Measurements from ENCODE around the gene FASN.

Gene FASN

DNA sequence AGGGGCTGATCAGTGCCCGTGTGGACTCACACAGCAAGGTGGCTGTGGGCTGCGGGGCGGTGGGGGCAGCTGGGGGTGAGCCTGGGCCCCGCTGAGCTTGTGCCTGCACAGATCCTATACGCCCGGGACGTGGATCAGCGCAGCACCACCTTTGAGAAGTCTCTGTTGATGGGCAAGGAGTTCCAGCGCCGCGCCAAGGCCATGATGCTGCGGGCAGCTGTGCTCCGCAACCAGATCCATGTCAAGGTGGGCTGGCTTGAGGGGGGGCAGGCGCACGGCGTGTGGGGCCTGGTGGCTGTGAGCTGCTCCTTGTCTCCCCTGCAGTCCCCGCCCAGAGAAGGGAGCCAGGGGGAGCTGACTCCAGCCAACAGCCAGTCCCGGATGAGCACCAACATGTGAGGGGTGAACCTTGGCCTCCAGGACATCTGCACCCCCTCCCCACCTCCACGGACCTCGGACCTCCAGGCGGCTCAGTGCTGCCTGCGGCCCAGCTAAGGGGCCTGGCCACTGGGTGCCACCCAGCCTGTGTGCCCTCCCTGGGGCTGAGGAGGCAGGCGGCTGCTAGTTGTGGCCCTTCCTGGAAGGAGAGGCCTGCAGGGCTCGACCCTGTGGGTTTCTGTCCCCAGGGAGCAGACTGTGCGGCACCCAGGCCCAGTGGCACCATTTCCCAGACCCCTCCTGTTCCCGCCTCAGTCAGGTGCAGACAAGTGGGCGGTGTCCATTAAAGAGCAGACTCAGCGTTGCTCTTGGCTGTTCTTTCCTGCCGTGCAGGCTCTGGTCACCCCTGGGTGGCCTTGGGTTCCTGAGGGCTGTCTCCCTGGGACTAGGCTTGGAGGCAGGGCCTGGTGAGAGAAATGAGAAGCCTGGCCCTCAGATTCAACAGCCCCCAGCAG, 41.1 kb downstream of the FASN start:
- DNase-seq (ENCODE audit: low read depth, low spot score), result no peak

DNA sequence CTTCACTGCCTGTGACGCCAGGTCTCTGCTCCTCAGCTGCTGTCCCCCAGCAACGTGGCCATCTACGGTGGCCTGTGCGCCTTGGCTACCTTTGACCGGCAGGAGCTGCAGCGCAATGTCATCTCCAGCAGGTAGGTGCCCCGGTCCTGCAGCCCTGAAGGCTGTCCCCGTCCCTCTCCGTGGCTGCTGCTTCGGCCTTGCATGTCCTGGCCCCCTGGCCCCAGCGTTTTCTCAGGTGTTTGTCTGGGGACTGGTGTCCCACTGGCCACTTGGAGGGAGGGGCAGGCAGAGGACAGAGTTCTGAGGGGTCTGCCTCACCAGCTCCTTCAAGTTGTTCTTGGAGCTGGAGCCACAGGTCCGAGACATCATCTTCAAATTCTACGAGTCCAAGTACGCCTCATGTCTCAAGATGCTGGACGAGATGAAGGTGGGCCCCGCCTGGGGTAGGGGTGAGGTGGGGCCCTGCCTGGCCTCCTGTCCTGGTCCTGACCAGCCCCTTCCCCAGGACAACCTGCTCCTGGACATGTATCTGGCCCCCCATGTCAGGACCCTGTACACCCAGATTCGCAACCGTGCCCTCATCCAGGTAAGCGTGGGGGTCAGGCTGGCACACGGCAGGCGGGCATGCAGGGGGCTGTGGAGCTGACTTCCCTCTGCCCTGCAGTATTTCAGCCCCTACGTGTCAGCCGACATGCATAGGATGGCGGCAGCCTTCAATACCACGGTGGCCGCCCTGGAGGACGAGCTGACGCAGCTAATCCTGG, 41.9 kb downstream of the FASN start:
- DNase-seq (ENCODE audit: low read depth, low spot score), result no peak

GRCh38 chr17:82055023-82055964, 42.7 kb downstream of the FASN start:
- DNase-seq (ENCODE audit: low read depth, low spot score), result no peak

DNA sequence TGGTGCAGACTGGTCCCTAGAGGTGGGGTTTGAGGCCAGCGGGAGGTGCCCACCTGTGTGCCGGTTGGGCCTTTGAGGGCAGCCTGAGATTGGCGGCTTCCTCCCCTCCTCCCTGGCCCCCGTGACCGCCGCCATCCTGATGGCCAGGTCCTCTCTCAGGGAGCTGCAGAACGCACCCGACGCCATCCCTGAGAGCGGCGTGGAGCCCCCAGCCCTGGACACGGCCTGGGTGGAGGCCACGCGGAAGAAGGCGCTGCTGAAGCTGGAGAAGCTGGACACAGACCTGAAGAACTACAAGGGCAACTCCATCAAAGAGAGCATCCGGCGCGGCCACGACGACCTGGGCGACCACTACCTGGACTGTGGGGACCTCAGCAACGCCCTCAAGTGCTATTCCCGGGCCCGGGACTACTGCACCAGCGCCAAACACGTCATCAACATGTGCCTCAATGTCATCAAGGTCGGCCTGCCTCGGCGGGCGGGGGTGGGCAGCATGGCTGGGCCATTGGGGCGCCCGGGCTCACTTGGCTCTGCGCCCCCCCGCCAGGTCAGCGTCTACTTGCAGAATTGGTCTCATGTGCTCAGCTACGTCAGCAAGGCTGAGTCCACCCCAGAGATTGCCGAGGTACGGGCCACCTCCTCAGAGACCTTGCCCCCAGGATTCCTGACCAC, 43.5 kb downstream of the FASN start:
- no peak for DNase-seq (ENCODE audit: low read depth, low spot score)

DNA sequence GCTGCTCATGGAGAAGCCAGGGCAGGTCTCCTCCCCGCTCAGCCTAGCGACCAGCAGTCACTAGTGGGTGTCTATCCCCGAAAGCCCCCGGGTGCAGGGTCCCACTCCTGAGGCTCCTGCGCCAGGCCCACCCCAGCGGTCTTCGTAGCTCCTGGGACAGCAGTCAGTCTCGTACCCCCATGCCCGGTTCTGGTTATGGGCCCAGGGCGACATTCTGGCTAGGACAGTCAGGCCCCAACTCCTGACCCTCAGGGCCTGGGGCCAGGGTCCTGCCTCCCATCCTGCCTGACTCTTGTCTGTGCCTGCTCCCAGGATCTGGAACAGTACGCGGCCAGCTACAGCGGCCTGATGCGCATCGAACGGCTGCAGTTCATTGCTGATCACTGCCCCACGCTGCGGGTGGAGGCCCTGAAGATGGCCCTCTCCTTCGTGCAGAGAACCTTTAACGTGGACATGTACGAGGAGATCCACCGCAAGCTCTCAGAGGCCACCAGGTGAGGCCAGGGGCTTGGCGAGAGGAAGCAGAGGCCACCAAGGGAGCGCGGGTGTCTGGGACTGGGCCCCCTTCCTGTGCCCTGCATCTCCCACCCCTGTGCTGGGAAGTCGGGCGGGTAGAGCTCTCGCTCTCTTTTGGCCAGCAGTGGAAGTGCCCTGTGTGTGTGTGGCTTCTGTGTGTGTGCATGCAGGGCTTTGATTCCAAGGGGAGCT, 44.3 kb downstream of the FASN start:
- DNase-seq (ENCODE audit: low read depth, low spot score), result no peak

GRCh38 chr17:82053130-82053529, 44.9 kb downstream of the FASN start:
- no peak for DNase-seq (ENCODE audit: low read depth, low spot score)

- DNase-seq (ENCODE audit: low read depth, low spot score), result no peak
Observed at GRCh38 chr17:82052638-82053059, 45.4 kb downstream of the FASN start.

- no peak for DNase-seq (ENCODE audit: low read depth, low spot score)
Observed at GRCh38 chr17:82051776-82052637, 46.0 kb downstream of the FASN start, which contains the start of the genes GPS1 and RFNG. GPS1 (plus strand) TSS chr17:82051898; CDS start chr17:82051932, 34 bp downstream. RFNG (minus strand) TSS chr17:82051811; CDS start chr17:82051766, 45 bp downstream.

DNA sequence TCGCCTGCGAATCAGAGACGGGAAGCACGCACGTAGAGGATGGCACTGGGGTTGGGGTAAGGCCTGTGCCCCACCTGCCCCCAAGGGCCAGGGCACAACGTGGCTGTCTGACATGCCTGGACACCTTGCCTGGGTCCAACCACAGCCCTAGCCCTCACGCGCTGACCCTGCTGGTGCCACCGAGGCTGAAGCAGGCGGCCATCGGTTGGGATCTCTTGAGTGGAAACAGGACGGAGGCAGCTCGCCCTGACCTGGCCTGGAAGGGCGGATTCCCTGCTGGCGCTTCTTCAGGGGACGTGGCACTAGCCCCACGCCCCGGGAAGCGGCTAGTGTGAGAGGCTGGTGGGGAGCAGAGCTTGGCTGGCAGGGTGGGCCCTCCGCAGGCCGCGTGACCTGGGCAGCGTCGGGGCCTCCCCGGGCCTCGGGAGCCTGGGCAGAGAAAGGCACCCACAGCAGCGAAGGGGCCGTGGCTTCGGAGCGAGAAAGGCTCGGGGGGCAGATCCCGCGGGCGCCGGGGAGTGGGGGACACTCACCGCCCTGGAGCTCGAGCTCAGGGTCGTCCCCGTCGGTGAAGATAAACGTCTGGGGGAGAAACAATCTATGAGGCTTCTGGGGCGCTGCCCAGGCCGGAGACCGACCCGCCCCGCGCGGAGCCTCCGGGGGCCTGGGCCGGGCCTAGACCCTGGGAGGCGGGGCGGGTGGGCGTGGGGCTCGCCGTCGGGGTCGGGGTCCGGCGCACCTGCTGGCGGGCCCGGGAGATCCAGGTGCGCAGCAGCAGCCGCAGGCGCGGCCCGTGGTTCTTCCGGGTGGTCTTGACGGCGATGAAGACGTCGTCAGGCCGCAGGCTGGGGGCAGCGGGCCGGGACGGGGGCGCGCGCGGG, 47.0 kb downstream of the FASN start:
- DNase-seq (ENCODE audit: low read depth, low spot score), result no peak

DNA sequence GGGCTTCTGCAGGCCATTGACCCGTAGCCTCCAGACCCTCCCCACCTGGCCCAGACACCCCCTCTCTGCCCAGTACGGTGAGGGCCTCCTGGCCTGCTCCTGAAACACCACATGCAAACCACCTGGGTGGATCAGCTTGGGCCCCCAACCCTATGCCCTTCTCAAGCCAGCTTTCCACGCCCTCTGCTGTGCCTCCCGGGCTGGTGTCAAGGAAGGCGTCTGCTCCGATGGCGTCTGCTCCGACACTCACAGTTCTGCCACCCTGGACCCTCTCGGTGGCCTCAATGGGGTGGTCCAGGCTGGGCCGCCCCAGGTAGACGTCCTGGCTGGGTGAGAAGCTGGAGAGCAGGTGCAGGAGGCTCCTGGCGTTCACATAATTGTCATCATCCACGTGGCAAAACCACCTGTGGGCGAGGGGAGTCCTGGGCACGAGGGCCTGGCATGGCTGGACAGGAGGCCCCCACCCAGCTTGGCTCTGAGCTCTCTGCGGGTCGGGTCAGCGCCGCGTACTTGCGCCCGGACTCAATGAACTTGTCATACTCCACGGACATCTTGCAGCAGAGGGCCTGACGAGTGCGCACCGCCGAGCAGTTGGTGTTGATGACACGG, 47.8 kb downstream of the FASN start:
- no peak for DNase-seq (ENCODE audit: low read depth, low spot score)

DNA sequence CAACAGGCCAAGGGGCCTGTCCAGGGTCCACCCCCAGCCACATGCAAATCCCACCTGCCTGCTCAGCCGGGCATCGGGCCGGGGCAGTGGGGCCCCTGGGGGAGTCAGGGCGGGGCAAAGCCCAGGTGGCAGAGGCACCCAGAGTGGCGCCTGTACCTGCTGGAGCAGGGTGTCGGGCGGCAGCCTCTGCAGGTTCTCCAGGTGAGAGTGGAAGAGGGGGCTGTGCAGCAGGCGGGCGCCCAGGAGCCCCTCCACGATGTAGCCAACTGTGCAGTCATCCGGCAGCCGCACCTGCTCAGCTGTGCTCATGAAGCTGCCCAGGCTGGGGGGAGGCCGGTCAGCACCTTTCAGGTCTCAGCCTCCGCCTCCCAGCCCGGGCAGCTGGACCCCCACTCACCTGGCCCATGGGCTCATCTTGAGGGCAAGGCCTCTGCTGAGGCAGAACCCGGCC, 48.5 kb downstream of the FASN start:
- no peak for DNase-seq (ENCODE audit: low read depth, low spot score)

- no peak for DNase-seq (ENCODE audit: low read depth, low spot score)
Observed at GRCh38 chr17:82049106-82049505, 48.9 kb downstream of the FASN start.

- no peak for DNase-seq (ENCODE audit: low read depth, low spot score)
Observed at GRCh38 chr17:82048571-82048971, 49.5 kb downstream of the FASN start.

DNA sequence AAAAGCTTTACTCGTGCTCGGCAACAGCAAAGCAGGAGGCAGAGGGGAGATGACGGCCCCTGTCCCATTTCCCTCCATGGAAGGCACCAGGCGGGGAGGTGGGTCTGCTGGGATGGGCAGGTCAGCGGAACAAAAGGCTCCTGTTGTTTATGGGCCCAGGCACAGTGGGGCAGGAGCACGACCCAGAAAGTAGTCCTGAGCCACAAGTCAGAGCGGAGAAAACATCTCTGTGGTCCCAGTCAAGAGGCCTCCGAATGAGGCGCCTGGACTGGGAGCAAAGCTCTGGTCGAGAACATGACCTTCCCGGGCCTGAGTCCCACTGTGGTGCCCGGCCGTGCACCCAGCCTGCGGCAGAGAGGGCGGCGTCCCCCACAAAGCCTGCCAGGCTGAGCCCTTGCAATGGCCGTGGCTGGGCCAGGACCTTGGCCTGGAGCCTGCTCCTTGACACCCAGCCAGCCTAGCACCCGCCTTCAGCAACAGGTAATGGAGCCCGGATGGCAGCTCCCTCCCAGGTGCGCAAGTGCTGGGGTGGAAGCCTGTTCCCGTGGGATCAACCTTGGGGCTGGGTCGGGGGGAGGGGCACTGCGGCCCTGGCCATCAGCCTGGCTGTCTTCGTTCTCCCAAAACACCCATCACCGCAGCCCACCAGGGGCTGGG, 50.0 kb downstream of the FASN start:
- no peak for DNase-seq (ENCODE audit: low read depth, low spot score)

DNA sequence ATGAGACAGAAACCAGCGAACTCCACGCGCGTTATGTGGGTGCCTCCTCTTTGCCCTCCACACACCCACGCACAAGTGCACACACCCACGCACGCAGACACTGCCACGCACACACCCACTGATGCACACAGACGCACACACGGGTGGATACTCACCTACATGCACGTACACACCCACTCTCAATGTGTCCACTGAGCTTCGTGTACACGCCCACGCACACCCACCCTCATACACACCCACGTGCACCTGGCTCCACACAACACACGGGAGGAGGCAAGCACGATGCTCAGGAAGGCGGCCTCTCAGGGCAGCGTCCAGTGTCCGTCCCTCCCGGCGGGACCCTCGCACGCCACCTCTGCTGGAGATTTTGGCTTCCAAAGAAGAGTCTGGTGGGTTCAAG, 50.7 kb downstream of the FASN start:
- DNase-seq (ENCODE audit: low read depth, low spot score), result no peak

DNA sequence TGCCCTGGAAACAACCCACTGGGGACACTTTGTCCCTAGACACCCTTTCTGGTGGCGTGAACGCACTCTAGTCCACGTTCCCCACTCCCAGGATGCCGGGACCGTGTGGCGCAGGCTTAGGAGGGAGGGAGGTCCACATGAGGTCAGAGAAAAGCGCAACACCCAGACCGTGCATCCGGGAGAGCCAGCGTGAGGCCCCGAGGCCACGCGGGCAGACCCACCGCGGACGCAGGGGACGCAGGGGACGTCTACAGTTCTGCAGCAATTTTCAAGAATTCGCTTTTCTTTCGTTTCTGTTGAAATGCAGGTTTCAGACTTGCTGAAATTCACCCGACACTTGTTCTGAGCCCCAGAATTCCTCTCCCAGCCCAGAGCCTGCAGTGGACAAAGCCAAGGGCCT, 51.1 kb downstream of the FASN start:
- no peak for DNase-seq (ENCODE audit: low read depth, low spot score)

DNA sequence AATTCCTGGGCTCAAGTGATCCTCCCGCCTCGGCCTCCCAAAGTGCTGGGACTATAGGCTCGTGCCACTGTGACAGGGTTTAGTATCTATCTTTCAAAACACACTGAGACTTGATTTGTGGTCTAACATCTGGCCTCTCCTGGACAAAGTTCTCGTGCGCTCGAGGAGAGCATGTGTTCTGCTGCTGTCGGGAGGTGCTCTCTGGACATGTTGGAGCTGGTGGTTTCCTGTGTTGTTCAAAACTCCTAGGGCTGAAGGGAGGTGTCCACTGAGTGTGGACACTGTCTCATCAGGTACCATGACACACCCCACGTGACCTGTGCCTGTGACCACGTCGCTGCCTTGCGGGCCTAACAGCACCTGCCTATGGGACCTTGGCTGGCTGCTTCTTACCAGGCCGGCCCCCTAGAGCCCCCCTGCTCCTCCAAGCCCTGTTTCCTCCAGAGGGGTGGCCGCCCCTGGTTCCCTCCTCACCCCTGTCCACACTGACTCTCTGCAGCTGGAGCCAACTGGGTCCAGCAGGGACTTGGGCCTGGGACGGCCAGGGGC, 52.0 kb downstream of the FASN start:
- DNase-seq (ENCODE audit: low read depth, low spot score), result no peak

Measured in iPS DF 19.7 (cell line).